GM19463 (cell line): ENCODE data around the gene TMEM271.
"Not testable (repeated sequence)": the region's sequence is repeated elsewhere in the genome, so short reads cannot be mapped to it uniquely, and the experiment has no call there.

Experiments
- ATAC-seq: cut with Tn5 transposase; IDR thresholded peaks from one replicate; pipeline ENCODE4 v1.9.1; 2021; ENCODE audit warnings: mild to moderate bottlenecking, moderate library complexity; ENCODE audit not compliant: unreplicated experiment

TMEM271 gene

GRCh38 chr4:566508-567295 is 9.4 kb downstream of the TMEM271 start:
- ATAC-seq: no peak

GRCh38 chr4:566035-566434 is 10.1 kb downstream of the TMEM271 start:
- ATAC-seq: no peak

- not testable (repeated sequence) for ATAC-seq
Measured at GRCh38 chr4:565614-566013, 10.5 kb downstream of the TMEM271 start.

GRCh38 chr4:562458-562857 is 13.6 kb downstream of the TMEM271 start:
- not testable (repeated sequence) for ATAC-seq

- ATAC-seq: no peak
Measured at GRCh38 chr4:561426-561825, 14.7 kb downstream of the TMEM271 start.

GRCh38 chr4:560731-561291 is 15.3 kb downstream of the TMEM271 start:
- ATAC-seq: no peak

GRCh38 chr4:560061-560460 is 16.0 kb downstream of the TMEM271 start:
- no peak for ATAC-seq

GRCh38 chr4:555566-556275 is 20.4 kb downstream of the TMEM271 start:
- no peak for ATAC-seq

- ATAC-seq: not testable (repeated sequence)
Measured at GRCh38 chr4:554793-555320, 21.2 kb downstream of the TMEM271 start.

GRCh38 chr4:552019-552418 is 24.1 kb downstream of the TMEM271 start:
- no peak for ATAC-seq

GRCh38 chr4:550268-550667 is 25.8 kb downstream of the TMEM271 start:
- not testable (repeated sequence) for ATAC-seq

GRCh38 chr4:548976-549375 is 27.1 kb downstream of the TMEM271 start:
- no peak for ATAC-seq

- no peak for ATAC-seq
Measured at GRCh38 chr4:545612-546011, 30.5 kb downstream of the TMEM271 start.

- ATAC-seq: no peak
Measured at GRCh38 chr4:544386-545105, 31.5 kb downstream of the TMEM271 start.

- ATAC-seq: no peak
Measured at GRCh38 chr4:541271-541670, 34.8 kb downstream of the TMEM271 start.

- ATAC-seq: no peak
Measured at GRCh38 chr4:538542-539142, 37.5 kb downstream of the TMEM271 start.

GRCh38 chr4:537436-538264 is 38.4 kb downstream of the TMEM271 start:
- no peak for ATAC-seq

GRCh38 chr4:536351-536972 is 39.6 kb downstream of the TMEM271 start:
- no peak for ATAC-seq

- ATAC-seq: no peak
Measured at GRCh38 chr4:535924-536281, 40.2 kb downstream of the TMEM271 start.
